NCI-H1436 treated with DMSO at 0.1 percent for 48 hours (cell line): Measurements from ENCODE around the gene CHST1.

Experiments used
- DNase-seq: peaks from one replicate; lab custom pipeline; 2025; lab: John Stamatoyannopoulos, UW

CHST1 gene

DNA sequence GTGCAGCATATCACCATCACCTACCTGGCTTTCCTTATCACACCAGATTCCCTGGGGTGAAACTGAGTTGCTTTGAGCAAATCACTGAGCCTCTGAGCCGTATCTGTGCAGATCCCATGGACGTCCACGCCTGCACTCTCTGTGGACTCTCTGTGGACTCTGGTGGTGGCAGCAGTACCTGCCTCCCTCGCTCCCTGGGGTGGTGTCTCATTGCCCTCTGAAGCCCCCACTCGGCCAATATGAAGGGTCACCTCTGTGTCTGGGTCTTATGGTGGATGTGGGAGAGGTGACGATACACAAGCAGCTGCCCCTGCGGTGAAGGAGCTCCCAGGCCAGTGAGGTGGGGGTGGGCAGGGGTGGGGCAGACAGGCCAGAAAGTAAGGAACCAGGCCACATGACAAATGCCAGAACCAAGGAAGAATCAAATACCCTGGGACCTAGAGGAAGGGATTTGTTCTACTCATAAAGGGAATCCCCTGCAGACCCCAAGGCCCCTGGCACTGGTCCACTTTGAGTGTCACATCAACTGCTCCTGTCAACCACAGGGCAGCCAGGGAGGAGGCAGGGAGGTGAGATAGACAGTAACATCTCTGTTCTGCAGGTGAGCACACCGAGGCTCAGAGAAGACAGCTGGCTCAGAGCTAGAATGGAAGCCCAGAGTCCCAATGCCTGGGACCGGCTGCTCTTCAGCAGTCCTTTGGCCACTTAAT, 9.2 kb upstream of the CHST1 start:
- DNase-seq: no peak

DNA sequence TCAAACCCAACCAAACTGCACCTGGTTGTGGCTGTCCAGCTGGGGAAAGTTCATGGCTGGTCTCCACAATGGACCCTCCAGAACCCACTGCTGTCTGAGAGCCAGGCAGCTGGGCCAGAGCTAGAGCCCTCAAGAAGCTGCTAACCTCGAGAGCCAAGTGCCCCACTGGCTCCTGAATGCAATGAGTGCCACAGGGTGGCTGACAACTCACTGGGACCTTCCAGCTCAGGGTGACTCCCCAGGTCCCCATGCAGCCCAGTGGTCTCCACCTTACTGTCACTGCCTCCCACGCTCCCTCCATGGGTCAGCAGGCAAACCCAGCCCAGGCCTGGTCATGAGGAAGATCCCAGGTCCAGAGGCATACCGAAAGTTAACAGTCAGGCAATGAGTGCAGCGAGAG, 8.0 kb upstream of the CHST1 start:
- DNase-seq: no peak

DNA sequence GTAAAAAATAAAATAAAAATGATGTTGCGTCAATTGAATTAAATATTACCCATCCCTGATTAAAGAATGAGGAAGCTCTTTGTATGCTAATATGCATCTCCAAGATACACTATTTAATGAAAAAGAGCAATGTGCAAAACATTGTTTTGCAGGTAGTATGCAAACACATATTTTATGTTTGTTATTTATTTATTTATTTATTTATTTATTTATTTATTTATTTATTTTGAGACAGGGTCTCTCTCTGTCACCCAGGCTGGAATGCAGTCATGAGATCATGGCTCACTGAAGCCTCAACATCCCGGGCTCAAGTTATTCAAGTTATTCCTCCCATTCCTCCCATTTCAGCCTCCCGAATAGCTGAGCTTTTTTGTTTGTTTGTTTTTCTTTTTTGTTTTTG, 7.2 kb upstream of the CHST1 start:
- DNase-seq: no peak

DNA sequence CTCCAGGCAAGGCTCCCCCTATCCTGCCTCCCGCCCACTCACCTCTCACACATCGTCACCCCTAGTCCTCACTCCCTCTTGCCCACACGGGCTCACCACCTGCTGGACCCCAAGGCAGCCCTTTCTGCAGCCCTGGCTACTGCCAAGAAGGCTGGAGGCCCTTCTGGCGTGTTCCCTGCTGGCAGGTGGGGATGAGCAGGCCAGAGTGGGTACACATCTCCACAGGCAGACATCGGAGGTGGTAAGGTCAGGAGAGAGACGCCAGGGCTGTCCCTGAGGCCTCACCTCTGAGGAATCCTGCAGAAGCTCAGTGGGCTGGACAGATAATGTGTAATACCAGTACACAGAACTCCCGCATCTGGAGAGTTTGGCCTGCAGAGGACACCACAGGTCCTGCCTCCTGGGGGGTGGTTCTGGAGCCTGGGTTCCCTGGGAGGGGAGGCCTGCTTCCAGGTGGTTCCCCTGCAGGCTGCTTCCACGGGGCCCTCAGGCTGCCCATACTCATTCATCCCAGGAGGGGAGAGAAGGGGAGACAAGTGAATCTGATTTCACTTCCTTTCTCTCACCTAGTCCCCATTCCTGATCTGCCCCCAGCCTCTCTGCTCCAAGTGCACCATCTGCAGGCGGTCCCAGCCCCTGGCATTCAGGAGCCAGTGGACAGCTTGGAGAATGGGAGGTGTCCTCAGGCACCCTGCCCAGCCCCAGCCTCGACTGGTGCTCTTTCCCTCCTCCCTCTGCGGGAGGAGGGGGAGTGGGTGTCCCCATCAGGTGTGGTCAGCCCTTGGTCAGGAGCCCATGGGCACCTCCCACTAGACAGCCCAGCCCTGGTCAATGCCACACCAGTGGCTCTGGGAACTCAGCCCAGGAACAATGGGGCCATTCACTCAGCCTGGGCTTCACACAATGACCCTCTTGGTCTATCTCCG, 6.1 kb upstream of the CHST1 start:
- DNase-seq: no peak

DNA sequence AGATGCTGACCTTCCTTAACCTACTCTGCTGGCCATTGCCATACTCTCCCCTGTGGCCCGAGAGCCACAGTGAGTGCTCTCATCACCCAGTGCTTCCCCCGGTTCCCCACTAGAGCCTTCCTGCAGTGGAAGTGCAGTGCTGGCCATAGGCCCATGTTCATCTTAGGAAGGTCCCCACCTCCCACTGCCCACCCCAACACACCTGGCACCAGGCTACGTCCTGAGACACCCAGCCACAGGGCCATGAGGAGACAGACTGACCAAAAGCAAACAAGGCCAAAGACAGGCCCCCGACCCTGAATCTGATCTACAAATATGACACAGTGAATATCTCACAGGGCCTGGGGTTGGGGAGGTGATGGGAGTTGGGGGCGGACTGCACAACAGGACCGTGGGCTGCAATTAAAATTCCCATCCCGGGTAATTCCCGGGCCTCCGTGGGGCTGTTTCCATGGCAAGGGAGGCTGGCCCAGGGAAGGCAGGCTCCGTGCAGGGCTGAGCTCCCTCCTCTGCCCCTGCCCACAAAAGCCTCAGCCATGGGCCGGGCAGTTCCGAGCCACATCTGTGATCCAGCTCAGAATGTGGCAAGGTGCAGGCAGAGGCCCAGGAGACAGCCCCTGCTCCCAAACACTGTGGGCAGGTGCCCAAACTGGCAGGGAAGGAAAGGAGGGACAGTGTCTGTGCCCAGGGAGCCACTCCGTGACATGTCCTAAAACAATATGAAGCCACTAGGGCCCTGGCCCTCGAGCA, 5.1 kb upstream of the CHST1 start:
- no peak for DNase-seq

DNA sequence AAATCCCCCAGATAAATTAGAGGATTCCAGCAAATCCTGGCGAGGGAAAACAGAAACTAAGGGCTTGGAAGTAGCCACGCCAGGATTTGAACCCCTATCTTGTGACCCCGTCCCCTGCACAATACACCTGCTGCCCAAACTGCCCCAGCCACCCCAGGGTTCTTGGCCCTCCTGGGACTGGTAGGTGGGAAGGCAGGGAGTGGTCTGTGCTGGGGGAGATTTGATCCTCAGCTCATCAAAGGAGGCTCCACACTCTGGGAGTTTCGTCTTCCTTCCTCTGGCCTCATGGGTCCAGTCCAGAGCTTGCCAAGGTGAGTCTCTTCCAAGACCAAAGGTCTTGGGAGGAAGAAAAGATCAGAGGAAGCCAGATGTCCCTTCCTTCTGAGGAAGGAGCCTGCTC, 4.5 kb upstream of the CHST1 start:
- DNase-seq: no peak

DNA sequence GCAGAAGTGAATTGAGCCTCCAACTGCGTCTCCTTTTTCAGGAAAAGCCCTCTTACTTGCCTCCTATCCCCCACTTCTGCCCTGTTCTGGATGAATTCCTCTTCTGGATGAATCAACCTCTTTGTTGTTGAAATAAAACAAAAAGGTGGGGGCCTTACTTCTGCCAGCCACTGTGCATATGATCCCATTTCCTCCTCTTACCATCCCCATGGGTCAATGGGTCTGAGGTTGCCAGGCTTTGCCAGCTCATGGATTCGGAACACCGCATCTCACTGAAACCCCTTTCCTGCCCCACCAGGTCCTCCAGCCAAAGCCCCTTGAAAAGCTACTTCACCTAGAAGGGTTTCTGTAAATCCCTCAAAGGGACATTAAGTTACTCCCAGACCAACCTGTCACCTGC, 3.7 kb upstream of the CHST1 start:
- DNase-seq: no peak

DNA sequence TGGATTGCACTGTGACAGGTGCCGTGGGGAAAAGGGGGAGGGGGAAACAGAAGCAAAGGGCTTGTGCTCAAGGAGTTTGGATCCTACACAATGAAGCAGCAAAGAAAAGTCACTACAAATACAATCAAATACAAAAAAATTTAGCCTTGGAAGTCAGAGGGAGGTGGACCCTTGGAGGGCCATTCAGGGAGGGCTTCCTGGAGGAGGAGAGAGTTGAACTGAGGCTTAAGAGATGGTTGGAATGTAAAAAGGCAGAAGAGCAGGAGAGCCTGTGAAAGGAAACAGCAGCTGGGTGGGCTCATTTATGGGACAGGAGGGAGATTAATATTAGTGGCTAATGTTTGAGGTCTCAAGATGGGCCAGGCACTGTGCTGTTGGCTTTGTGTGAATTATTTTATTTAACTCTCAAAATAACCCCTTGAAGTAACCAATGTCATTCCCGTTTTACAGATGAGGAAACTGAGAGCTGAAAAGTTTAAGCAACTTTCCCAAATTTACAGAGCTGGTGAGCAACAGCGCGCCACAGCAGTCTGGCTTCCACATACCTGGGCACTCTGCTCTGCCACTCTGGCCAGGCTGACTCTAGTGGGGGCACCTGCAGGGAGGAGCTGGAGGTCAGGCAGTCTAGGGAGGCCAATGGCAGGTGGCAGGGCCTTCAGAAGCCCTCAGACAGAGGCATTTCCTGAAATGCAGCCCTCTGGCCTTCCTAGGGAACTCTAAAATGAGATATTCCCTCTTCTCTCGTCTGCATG, 2.7 kb upstream of the CHST1 start:
- DNase-seq: no peak

DNA sequence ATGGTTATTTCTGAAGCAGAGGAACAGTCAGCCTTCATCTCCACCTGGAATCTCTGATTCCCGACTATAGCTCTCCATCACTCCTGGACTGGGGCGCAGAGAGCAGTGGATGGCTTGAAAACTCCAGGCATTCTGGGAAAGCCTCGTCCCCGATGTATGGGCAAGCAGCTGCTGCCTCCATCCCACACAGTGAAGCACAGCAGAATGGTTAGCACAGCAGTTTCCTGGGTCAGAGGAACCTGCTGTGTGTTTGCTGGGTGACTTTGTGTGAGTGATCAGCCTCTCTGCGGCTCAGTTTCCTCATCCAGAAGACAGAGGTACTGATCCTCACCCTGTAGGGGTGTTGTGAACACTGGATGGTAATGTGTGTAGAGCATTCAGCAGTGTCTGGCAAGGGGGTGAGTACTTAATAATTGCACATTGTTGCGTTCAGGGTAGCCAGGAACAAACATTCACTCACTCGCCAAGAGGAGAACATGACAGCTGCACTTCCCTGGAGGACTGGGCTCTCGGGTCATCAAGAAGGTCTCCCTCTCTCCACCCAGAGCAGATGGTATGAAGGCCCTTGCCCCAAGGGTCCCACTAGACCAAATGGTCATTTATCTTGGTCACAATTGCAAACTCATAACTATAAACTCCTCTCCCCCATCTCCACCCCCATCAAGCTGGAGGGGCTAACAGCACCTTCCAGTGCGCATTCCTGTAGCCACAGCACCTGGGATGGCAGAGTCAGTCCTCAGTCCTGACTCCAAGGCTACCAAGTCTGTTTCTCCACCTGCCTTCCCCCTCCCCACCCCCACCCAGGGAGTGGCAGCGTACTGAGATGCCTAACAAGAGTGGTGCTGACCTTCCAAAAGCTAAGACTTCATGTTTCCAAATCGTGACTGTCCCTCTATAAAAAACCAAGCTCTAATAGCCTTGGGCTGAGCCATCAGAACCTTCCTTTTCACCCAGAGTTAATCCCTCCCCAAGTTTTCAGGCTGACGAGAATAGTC, 1.5 kb upstream of the CHST1 start:
- DNase-seq: no peak

DNA sequence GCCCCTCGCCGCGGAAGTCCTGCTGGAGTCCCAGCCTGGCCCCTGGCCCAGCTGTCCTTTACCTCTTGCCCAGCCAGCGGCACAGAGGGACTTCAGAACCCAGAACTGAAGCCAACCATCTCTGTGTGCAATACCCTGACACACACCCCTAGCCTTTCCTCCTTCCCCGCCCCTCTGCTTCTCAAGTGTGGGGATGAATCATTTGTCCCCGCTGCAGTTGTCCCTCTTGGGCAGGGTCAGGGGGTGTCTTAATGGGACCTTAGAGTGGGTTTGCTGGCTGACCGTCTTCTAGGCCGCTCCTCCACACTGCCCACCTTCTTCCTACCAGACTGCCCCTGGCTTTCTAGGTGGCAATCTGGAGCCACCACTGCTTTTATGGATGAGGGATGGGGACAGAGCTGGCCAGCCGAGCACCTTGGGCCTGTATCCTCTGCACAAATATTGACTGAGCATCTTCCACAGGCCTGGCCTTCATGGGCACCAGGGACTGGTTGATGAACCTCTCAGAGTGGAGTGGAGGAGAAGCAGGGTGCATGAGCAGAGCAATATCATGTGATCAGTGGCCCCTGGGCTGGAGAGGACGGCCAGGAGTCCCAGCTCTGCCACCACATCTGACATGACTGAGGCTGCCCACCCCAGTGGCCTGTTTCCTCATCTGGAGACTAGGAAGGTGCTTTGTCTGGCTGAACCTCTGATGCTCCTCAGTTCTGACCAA, 668 bp upstream of the CHST1 start:
- DNase-seq: no peak

DNA sequence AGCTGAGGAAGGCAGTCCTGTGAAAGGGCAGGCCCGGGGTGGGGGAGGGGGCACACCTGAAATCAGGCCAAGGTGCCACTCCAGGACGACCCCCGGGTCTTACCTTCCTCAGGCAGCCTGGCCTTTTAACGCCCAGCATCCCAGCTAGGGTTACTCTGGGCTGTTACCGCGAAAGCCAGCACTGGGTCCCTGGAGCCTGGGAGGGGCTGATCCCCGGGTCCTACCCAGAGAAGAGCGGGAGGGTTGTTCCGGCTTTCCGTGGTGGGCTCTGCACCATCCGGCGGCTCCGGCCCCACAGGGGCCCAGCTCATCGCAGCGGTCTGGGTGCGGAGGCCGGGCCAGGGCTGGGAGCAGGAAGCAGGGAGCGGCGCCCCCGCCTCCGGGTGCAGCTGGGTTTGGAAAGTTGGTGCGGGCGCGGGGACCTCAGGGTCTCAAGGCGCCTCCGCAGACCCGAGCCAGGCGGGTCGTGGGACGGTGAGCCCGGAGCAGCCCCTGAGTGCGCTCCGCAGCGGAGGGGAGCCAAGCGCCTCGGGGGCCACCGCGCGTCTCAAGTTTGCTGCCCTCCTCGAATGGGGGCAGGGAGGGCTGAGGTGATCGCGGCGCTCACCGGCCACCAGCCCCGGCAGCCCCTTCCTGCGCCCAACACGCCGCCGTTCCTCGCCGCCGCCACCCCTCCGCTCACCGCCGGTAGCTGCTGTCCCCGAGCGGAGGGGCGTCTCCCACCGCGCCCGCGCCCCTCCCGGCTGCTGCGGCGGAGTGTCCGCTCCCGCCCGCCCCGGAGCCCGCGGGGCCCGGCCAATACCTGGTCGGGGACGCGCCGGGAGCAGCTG, 831 bp downstream of the CHST1 start:
- DNase-seq: no peak

DNA sequence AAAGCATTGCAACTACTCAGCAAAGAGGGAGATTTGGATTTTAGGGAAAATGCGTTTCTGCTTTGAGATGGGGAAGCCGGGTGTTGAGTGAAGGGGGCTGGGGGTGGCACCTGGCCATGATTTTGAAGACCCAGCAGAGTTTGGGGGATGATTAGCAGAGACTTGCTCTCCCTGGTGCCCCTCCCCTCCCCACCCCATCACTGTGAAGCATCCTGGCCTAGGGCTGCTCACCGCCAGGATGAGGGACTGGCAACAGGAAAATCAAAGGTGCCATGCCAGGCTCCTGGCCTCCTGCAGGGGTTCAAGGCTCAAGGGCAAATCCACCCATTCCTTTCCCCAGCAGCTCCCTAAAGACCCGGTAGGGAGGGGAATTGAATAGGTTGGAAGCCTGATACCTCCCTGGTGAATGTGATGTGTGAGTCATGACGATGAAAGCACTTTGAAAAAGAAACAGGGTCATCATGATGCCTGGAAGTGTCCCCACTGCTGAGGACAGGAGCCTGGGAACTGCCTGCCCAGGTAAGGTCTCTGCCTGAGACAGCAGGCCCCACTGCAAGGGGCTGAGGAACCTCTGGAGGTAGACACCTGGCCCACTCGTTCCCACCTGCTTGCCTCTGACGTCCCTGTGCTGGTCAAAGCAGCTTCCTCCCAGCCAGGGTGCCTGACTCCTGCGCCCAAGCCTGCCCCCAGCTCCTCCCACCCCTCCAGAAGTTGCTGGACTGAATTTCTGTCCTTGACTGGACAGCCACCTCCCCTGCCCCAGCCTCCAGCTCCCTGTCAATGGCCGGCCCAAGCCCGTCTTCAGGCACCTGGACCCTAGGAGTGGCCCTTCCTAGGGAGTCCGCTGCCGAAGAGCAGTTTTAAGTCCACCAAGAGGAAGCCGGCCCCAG, 1.7 kb downstream of the CHST1 start:
- no peak for DNase-seq

DNA sequence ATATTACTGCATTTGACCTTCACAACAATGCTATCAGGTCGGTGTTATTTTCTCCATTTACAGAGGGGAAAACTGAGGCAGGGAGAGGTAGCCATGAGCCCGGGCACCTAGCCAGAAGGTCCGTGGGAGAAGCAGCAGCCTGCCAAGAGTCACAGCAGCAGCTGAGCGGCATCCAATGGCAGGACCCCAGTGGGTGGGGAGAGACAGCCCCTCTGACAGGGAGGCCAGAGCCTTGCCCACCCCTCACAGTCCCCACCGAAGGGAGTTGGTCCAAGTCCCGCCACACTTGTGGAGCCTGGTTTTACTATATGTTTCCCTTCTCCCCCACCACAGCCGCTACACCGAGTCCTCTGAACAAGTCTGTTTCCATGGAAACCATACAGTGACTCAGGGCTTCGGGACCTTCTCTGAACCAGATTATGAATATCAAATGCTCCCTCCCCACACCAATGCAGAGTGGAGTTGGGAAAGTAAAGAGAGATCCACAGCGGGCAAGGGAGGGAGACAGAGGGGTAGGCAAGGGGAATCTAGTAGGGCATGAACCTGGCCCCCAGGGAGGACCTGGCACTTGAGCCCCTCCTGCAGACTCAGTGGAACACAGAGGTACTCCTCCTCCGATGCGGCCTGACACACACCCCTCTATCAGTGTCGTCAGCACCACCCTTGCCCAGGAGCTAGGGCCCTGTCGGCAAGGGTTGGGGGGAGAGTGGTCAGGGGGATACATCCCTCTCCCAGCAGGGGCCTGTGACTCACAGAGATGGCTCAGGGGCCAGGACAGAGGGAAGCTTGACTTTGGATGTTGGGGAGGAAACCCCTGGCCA, 2.5 kb downstream of the CHST1 start:
- no peak for DNase-seq

DNA sequence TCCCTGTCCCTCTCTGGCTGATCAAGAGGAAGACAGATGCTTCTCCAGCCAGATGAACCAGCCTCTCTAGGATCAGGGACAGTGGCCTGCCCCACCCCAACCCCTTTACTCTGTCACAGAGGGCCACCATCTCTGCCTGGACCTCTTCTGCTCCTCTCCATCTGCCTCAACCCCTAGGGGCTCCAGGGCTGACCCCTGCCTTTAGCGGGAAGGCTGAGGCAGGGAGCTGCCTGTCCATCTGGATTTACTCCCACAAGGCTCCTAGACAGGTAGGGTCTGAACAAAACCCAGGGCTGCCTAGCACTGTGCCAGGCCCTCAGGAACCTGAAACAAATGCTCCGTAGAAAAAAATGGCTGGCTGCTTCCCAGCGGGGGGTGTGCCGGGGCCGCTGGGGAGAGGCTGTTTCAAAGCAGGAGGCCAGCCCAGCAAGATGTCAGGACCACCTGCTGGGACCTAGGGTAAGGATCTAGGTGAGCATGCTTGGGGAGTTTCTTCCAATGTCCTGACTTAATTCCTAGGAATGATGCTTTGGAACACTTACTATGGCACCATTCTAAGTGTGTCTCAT, 3.2 kb downstream of the CHST1 start:
- no peak for DNase-seq

DNA sequence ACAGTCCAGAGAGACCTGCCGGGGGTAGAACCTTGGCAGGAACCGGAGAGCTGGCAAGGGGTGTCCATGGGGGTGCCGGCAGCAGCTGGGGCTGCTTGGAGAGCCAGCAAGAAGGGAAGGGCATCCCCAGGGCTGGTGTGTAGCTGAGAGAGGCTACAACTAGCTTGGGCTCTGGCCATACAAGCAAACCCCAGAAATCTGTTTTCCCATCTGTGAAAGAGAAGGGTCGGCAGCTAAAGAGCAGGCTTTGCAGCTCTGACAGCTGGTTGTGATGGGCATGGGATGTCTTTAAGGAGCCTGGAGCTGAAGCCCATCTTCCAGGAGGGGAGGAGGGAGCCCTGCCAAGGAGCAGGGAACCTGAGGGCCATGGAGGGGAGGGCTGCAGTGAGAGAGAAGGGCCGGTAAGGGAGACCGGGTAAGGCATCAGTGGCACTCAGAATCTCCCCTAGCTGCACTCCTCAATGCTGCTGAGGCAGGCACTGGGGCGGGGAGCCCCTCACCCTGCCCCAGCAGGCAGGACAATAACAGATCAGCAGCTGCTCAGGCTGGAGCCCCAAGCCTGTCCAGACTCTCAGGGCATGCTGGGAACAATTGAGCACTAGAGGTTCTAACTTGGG, 3.9 kb downstream of the CHST1 start:
- no peak for DNase-seq

DNA sequence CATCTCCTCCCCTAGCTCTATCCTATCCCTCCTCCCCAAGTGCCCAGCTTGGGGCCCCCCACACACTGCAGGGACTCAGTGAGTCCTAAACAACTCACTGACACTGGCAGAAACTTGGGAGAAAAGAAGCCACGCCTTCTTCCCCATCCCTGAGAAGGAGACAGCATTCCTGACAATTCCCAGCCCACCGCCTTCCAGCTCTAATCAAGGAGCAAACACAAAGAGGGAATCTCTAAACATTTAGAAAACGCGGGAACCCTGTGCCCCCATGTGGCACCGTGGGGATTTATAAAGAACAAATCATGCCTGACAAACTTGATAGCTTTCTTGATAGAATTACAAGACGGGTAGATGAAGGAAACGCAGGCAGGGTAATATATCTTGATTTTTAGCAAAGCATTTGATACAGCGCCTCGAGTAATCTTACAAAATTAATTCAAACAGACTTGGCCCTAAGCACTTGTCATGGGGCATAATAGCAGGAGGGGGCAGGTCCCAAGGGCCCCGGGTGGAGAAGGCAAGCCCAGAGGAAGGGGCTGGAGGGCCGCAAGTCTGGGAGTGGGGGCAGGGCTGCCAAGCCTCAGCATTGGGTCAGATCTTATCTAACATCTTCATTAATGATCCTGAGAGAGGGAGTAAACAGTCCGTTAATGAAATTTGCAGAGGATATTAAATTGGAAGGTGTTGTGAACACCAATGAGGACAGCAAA, 4.5 kb downstream of the CHST1 start:
- DNase-seq: no peak
